Neural cell (in vitro differentiated cells): ENCODE measurements around the gene RUFY4. TPM values are rescaled to one million over a fixed set of nuclear protein-coding genes. Genes with fewer than 3 reads are reported as not detected.

ENCODE experiments used
- H2AFZ ChIP-seq: fragments of 200-600, 300-800 bp; sonication (generic), shearing (Covaris generic); 2 replicates; pipeline ENCODE4 v1.6.0; 2014; ENCODE audit warnings: low read depth, mild to moderate bottlenecking, antibody characterized with exemption, low read length, moderate library complexity
- H3F3A ChIP-seq: fragments of 200-600 bp; shearing (Covaris generic); 2 replicates; pipeline ENCODE4 v1.6.1; 2016; ENCODE audit warnings: mild to moderate bottlenecking, moderate library complexity, mixed read lengths, antibody characterized with exemption, low read length; ENCODE audit not compliant: insufficient read depth, poor library complexity, severe bottlenecking
- H3K27ac ChIP-seq: fragments of 200-600, 300-800 bp; sonication (generic), shearing (Covaris generic); 2 replicates; pipeline ENCODE4 v1.5.1; 2014; ENCODE audit warnings: mild to moderate bottlenecking, low read length, moderate library complexity
- H3K27me3 ChIP-seq: fragments of 300-800, 200-600 bp; sonication (generic), shearing (Covaris generic); 2 replicates; pipeline ENCODE4 v1.6.0; 2014; ENCODE audit warnings: mild to moderate bottlenecking, low read depth, low read length, moderate library complexity; ENCODE audit not compliant: insufficient read depth
- H3K36me3 ChIP-seq: fragments of 300-800, 200-600 bp; sonication (generic), shearing (Covaris generic); 2 replicates; pipeline ENCODE4 v1.5.1; 2014; ENCODE audit warnings: mild to moderate bottlenecking, antibody characterized with exemption, low read length, moderate library complexity; ENCODE audit not compliant: insufficient read depth
- H3K4me2 ChIP-seq: fragments of 300-800, 200-600 bp; sonication (generic), shearing (Covaris generic); 2 replicates; pipeline ENCODE4 v1.6.0; 2014; ENCODE audit warnings: mild to moderate bottlenecking, low read length
- H3K4me3 ChIP-seq: fragments of 300-800, 200-600 bp; sonication (generic), shearing (Covaris generic); 2 replicates; pipeline ENCODE4 v1.5.1; 2014; ENCODE audit warnings: mild to moderate bottlenecking, low read length, moderate library complexity
- H3K79me2 ChIP-seq: fragments of 200-600 bp; shearing (Covaris generic); replicated peaks from 2 replicates; pipeline ENCODE4 v1.6.0; 2014; ENCODE audit warnings: mild to moderate bottlenecking, low read length, moderate library complexity; ENCODE audit not compliant: insufficient read depth
- H3K9ac ChIP-seq: fragments of 300-800, 200-600 bp; sonication (generic), shearing (Covaris generic); 2 replicates; pipeline ENCODE4 v1.6.1; 2016; ENCODE audit warnings: mild to moderate bottlenecking, low read length, mixed read lengths
- H3K9me2 ChIP-seq: fragments of 200-600 bp; shearing (Covaris generic); 2 replicates; pipeline ENCODE4 v1.6.1; 2016; ENCODE audit warnings: mild to moderate bottlenecking, low read length, mixed read lengths; ENCODE audit not compliant: insufficient read depth
- H3K9me3 ChIP-seq: fragments of 200-600, 300-800 bp; sonication (generic), shearing (Covaris generic); 2 replicates; pipeline ENCODE4 v1.6.1; 2016; ENCODE audit warnings: mild to moderate bottlenecking, mixed run types, low read length, moderate library complexity, mixed read lengths
- H4K20me1 ChIP-seq: fragments of 200-600 bp; shearing (Covaris generic); 2 replicates; pipeline ENCODE4 v1.6.1; 2016; ENCODE audit warnings: mild to moderate bottlenecking, mixed run types; ENCODE audit not compliant: insufficient read depth
- SMC3 ChIP-seq: fragments of 450-650 bp; conservative IDR thresholded peaks from 2 replicates; pipeline ENCODE4 v1.6.1; 2014; ENCODE audit warnings: antibody characterized with exemption, mild to moderate bottlenecking, moderate library complexity; ENCODE audit not compliant: poor library complexity
- polyA plus RNA-seq: library from polyadenylated mRNA; depleted of rRNA; stranded (reverse); fragments of >200 nt; gene quantifications from 2 replicates; pipeline ENCODE4 v1.2.3, GENCODE V29; 2014

The RUFY4 gene
- polyA plus RNA-seq, 1 donor from 2014 or later: not detected

DNA sequence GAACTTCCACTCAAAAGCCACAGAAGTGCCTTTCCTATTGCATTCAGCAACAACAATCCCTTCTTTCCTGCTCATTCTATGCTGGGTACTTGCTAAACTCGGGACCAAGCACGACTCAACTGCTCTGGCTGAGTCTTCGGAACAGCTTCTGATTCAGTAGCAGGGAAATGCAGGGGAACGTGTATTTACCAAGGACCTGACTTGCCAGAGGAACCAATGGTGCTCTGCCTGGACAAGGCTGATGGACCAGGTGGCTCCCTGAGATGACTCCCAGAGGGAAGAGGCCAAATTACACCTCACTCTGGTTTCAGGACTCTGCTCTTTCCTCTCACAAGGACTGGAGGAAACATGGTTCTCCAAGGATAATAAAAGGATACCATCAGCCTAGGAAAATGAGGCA lies 69.0 kb downstream of the RUFY4 start:
- Histone ChIP-seq H3K9me2 (no peaks in the 10 kb centered on the region), H3K9ac (no peak overlapping the region), H2AFZ (no peak overlapping the region), H3K36me3 (no peaks in the 10 kb centered on the region), H3K4me2 (no peak overlapping the region), H3K27me3 (no peaks in the 10 kb centered on the region), H4K20me1 (no peaks in the 10 kb centered on the region), H3K27ac (no peak overlapping the region), H3F3A (no peaks in the 10 kb centered on the region), H3K79me2 (no peaks in the 10 kb centered on the region), H3K9me3 (no peaks in the 10 kb centered on the region), H3K4me3 (no peak overlapping the region)
- TF ChIP-seq SMC3: no peak

Other genes with a start within 250 kb of the RUFY4 start
- gene TNS1, start 66.3 kb upstream of the RUFY4 start, polyA plus RNA-seq: 1.5 and 2.1 TPM in 2 replicates
- not detected in 2 replicates for gene CXCR2, start 56.8 kb downstream of the RUFY4 start, polyA plus RNA-seq
- not detected in 2 replicates for gene CXCR1, start 97.7 kb downstream of the RUFY4 start, polyA plus RNA-seq
- gene ARPC2, start 147.9 kb downstream of the RUFY4 start, polyA plus RNA-seq: 144 and 167 TPM in 2 replicates
- gene GPBAR1, start 191.8 kb downstream of the RUFY4 start, polyA plus RNA-seq: not detected in 2 replicates
- gene AAMP, start 200.9 kb downstream of the RUFY4 start, polyA plus RNA-seq: 249 and 337 TPM in 2 replicates
- 52.1 and 59.7 TPM in 2 replicates for gene PNKD, start 201.3 kb downstream of the RUFY4 start, polyA plus RNA-seq
- gene TMBIM1, start 223.2 kb downstream of the RUFY4 start, polyA plus RNA-seq: not detected in 2 replicates